GM12865 (cell line): Measurements from ENCODE around the gene PITRM1.

ENCODE experiments used
- DNase-seq: peaks from one replicate; pipeline ENCODE4 v3.0.0; 2010; ENCODE audit warnings: low read depth
- H3K4me3 ChIP-seq: 2 replicates; pipeline ENCODE4 v1.5.1; 2011; ENCODE audit warnings: mild to moderate bottlenecking, low read depth, low read length, control low read depth
- TF ChIP-seq, protein P1 (sequence below): IDR thresholded peaks from 2 replicates; pipeline ENCODE4 v1.5.1; 2011; ENCODE audit warnings: low read length, control low read depth, low read depth, inconsistent platforms; ENCODE audit not compliant: insufficient read depth; ENCODE audit errors: missing control alignments

PITRM1 gene

DNA sequence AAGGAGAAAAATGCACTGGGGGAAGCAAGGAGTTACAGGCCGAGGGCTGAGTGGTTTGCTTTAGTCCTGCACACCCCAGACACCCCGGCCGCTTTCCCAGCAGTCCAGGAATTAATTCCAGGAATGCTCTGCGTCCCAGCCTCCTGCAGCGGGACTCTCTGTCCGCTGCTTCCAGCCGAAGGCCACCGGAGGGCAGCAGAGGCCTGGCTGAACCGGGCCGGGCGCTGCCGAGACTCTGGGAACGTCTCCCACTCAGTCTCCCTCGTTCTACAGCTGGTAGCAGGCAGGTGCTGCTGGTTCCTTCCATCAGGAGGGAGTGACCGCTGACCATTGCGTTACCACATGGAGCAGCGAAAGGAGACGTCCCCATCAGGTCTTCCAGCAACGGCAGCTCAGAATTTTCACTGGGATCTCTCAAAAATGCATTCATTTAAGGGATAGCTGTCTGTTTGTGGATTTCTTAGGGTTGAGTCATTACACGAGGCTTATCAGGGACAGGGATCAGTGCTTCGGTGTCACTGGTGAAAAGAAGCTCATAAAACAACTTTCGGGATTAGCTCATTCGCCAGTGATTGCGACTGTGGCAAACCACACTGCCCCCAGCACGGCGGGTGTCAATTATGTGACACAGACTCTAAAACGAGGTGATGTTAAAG is 24.9 kb upstream of the PITRM1 start:
- no peak overlapping the region for H3K4me3 ChIP-seq
- peak; percentile 52 for DNase-seq

DNA sequence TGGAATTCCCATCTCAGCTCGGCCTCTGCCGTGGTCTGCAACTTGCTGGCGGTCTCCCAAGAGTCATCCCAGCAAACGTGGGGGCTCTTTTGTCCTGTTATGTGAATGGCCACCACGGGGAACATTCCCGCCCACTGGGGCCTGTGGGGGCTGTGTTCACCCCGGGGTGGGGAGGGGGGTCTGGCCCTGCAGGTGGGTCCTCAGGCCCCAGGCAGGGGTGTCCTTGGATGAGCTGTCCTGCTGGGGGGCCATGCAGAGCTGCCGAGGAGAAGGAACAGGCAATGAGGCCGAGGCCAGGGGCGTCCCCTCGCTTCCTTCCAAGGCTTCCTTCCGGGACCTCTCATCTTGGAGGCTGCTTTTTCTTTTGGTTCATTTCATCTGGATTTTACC is 24.4 kb upstream of the PITRM1 start:
- no peak for DNase-seq
- TF ChIP-seq, protein P1, sequence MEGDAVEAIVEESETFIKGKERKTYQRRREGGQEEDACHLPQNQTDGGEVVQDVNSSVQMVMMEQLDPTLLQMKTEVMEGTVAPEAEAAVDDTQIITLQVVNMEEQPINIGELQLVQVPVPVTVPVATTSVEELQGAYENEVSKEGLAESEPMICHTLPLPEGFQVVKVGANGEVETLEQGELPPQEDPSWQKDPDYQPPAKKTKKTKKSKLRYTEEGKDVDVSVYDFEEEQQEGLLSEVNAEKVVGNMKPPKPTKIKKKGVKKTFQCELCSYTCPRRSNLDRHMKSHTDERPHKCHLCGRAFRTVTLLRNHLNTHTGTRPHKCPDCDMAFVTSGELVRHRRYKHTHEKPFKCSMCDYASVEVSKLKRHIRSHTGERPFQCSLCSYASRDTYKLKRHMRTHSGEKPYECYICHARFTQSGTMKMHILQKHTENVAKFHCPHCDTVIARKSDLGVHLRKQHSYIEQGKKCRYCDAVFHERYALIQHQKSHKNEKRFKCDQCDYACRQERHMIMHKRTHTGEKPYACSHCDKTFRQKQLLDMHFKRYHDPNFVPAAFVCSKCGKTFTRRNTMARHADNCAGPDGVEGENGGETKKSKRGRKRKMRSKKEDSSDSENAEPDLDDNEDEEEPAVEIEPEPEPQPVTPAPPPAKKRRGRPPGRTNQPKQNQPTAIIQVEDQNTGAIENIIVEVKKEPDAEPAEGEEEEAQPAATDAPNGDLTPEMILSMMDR = no peak
- H3K4me3 ChIP-seq = no peak overlapping the region

More for the DNA sequence above, 24.9 kb upstream of the PITRM1 start:
- TF ChIP-seq, protein P1 = peak; percentile 68

DNA sequence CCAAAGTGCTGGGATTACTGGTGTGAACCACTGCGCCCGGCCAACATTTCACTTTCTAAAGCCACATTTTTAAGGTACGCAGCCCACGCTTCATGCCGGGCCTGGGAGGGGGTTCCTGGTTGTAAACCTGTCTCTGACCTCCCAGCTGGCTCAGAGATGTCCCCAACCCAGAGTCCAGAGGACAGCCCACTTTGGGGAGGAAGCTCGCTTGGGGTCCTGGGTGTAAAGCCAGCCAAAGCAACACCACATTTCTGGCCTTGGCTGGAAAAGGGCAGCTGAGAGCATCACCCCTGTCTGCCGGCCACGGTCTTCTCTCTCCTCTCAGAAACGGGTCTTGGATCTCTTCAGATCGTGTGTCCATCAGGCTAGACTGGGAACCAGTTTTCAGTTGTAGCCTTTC is 23.9 kb upstream of the PITRM1 start:
- DNase-seq = no peak
- H3K4me3 ChIP-seq = no peak overlapping the region

DNA sequence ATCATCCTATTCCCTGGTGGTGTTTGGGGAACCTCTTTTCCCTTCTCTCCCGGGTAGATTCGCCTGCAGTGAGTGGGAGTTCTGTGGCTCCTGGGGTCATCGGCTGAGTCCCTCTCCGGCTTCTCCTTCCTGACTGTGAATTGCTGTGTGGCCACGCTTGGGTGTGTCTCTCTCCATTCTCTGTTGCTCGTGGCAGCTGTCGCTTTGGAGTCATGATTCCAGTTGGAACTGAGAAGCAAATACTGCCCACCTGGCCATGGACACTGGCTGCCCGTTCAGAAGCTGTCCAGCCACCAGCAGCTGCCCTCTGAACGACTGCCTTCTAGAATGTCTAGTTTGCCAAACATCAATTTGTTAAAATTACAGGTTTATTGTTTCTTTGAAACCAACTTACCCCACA is 23.1 kb upstream of the PITRM1 start:
- TF ChIP-seq, protein P1 = no peak
- no peak for DNase-seq

More for the DNA sequence above, 23.9 kb upstream of the PITRM1 start:
- TF ChIP-seq, protein P1 = no peak

DNA sequence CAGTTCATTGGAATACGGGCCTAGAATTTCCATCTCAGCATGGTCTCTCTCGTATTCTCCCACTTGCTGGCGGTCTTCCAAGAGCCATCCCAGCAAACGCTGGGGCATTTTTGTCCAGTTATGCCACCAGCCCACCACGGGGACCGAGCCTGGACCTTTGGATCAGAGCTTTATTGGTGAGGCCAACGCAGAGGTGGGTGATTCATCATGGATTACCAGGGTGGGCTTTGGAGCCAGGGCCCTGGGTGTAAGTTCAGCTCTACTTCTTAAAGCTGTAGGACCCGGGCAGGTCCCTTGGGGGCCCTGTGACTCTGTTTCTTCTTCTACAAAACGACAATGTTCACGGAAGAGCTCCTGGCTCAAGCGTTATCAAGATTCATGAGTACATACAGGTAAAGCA is 22.7 kb upstream of the PITRM1 start:
- H3K4me3 ChIP-seq = no peak overlapping the region
- TF ChIP-seq, protein P1 = no peak
- no peak for DNase-seq

More for the DNA sequence above, 23.1 kb upstream of the PITRM1 start:
- H3K4me3 ChIP-seq = no peak overlapping the region

DNA sequence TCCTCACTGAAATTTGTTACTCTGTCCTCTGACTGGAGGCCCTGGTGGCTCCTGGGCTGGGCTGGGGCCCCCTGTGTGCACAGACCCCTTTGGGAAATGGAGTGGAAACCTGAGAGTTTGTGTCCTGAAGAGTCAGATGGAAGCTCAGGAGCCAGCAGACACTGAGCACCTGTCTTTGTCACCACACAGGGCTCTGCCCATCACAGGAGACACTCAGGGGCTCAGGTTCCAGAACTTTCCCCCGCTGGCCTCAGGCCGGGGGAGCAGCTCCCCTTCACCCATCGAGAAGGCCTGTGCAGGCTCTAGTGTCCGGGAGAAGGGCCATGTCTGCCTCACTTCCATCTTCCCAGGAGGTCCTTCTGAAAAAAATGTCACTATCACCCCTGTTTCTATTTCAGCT is 22.3 kb upstream of the PITRM1 start:
- TF ChIP-seq, protein P1 = no peak
- no peak overlapping the region for H3K4me3 ChIP-seq
- no peak for DNase-seq

DNA sequence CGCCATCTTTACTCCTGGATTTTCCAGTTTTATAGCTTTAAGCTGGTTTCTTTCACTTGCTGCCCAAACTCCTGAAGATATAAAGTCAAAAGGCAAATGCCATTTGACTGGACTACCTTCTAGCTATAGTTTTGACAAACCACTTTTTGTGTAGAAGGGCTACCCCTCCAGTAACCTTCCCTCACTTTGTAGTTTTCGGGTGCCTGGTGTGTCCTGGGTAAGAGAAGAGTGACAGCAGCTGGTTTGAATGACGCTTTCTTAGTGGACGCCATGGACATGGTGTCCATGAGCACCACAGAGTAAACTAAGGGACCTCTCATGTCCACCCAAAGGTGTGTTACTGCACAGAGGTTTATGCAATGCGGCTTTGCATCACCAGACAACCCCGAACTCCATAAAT is 21.2 kb upstream of the PITRM1 start:
- no peak overlapping the region for H3K4me3 ChIP-seq
- TF ChIP-seq, protein P1 = no peak
- no peak for DNase-seq
